T-helper 2 cell treated with Interferon-gamma antibody and Interleukin-4, amounts not matched to agents 5 μg/mL and 100 μg/mL, for 36 hours (primary cell): ENCODE measurements around the gene ALDH5A1.

Experiments
- DNase-seq: peaks from one replicate; pipeline ENCODE4 v3.0.0; 2021; ENCODE audit warnings: low spot score
- H3K27ac Mint-ChIP-seq: one replicate; pipeline ENCODE4 v1.8.0; 2021; ENCODE audit warnings: mild to moderate bottlenecking, mixed read lengths
- H3K27me3 Mint-ChIP-seq: one replicate; pipeline ENCODE4 v1.8.0; 2021; ENCODE audit warnings: low read depth, mixed read lengths
- H3K36me3 Mint-ChIP-seq: one replicate; pipeline ENCODE4 v1.8.0; 2021; ENCODE audit warnings: low read depth, mixed read lengths
- H3K4me1 Mint-ChIP-seq: one replicate; pipeline ENCODE4 v1.8.0; 2021; ENCODE audit warnings: low read depth, mixed read lengths
- H3K4me3 Mint-ChIP-seq: one replicate; pipeline ENCODE4 v1.8.0; 2022; ENCODE audit warnings: mild to moderate bottlenecking, moderate library complexity, mixed read lengths
- H3K9me3 Mint-ChIP-seq: one replicate; pipeline ENCODE4 v1.8.0; 2021; ENCODE audit warnings: mixed read lengths

ALDH5A1 gene

DNA sequence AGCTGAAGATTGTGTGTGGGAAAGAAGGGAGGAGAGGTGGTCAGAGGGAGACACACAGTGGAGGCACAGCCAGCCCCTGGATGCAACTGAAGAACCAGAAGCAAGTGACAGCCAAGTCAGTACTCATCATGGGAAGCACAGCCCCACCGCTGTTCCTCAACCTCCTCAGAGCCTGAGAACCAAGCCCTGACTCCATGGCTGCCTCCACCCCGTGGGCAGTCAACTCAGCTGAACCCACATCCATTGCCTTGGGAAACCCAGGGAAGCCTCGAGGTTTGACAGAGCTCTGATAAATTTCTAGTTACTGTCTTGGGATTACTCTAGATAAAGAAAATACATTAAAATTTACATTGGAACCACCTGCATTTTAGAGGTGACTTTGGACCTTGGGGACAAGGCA is 29.6 kb downstream of the ALDH5A1 start:
- DNase-seq, result no peak
- H3K36me3 Mint-ChIP-seq, result no peaks in the 10 kb centered on the region
- H3K4me1 Mint-ChIP-seq, result peaks cover 4% of the 10 kb centered on the region
- H3K9me3 Mint-ChIP-seq, result no peaks in the 10 kb centered on the region
- H3K27me3 Mint-ChIP-seq, result no peaks in the 10 kb centered on the region
- H3K4me3 Mint-ChIP-seq, result no peak overlapping the region
- no peak overlapping the region for H3K27ac Mint-ChIP-seq

DNA sequence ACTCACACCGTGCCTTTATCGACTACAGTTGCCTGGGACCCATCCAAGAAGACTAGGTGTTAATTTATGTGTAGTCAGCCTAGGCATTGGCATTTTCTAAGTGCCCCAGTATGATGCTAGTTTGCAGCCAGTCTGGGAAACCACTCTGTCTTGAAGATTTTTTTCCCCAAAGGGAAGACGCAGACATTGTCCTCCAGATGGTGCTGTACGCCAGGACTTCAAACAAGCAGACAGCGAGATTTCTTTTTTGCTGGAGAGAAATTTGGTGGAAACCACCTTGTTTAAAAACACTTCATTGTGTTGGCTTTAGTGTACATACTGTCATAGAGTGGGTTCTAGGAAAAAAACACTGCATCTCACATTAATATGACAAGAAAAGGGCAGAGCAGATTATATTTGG is 30.0 kb downstream of the ALDH5A1 start:
- H3K27ac Mint-ChIP-seq, result no peak overlapping the region
- H3K27me3 Mint-ChIP-seq, result no peaks in the 10 kb centered on the region
- no peaks in the 10 kb centered on the region for H3K9me3 Mint-ChIP-seq
- H3K4me3 Mint-ChIP-seq, result no peak overlapping the region
- H3K4me1 Mint-ChIP-seq, result peaks cover 4% of the 10 kb centered on the region
- H3K36me3 Mint-ChIP-seq, result no peaks in the 10 kb centered on the region
- DNase-seq, result no peak

DNA sequence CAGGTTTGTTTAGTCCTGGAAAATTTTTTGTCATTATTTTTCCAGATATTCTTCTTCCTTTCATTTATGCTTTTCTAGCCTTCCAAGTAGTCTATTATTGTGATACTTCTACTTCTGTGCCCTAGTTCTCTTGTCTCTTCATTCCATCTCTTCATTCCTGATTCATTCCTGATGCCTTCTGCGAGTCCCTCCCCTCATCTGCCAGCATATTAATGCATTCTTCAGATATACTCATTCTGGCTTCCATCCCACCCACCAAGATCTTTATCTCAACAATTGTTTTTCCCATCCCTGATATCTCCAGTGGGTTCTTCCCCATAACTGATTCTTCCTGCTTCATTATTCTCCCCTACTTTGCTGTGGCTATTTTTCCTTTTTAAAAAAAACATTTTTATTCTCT is 35.2 kb downstream of the ALDH5A1 start:
- H3K4me3 Mint-ChIP-seq, result no peak overlapping the region
- H3K27me3 Mint-ChIP-seq, result no peaks in the 10 kb centered on the region
- H3K36me3 Mint-ChIP-seq, result no peaks in the 10 kb centered on the region
- DNase-seq, result no peak
- no peak overlapping the region for H3K27ac Mint-ChIP-seq
- H3K9me3 Mint-ChIP-seq, result no peaks in the 10 kb centered on the region
- H3K4me1 Mint-ChIP-seq, result peaks cover 2% of the 10 kb centered on the region

DNA sequence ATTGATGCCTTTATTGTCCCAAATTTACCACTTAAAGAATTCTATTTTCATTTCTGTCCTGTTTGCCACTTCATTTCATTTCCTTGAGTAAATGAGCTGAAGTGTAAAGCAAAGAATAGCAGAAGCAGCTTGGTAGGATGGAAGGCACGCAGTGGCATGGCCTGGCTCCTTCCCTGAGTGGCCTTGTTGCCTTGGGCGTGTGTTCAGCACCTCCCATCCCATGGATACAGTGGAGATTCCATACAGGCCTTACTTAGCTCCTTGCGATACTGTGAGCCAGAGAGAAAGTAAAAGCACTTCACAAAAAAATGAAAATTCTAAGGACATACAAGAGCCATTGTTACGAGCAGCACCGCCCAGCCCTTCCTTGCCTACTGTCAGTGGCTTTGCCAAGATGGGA is 39.6 kb downstream of the ALDH5A1 start:
- no peak for DNase-seq
- H3K27ac Mint-ChIP-seq, result no peak overlapping the region
- no peaks in the 10 kb centered on the region for H3K9me3 Mint-ChIP-seq
- H3K4me1 Mint-ChIP-seq, result no peaks in the 10 kb centered on the region
- no peaks in the 10 kb centered on the region for H3K36me3 Mint-ChIP-seq
- H3K4me3 Mint-ChIP-seq, result no peak overlapping the region
- H3K27me3 Mint-ChIP-seq, result no peaks in the 10 kb centered on the region

GRCh38 chr6:24535210-24535609 is 40.4 kb downstream of the ALDH5A1 start:
- Mint-ChIP-seq H3K4me3 (no peak overlapping the region), H3K27me3 (no peaks in the 10 kb centered on the region), H3K27ac (no peak overlapping the region), H3K9me3 (no peaks in the 10 kb centered on the region), H3K4me1 (no peaks in the 10 kb centered on the region), H3K36me3 (no peaks in the 10 kb centered on the region)
- DNase-seq, result no peak

- H3K4me3 Mint-ChIP-seq, result no peak overlapping the region
- no peaks in the 10 kb centered on the region for H3K9me3 Mint-ChIP-seq
- H3K36me3 Mint-ChIP-seq, result no peaks in the 10 kb centered on the region
- DNase-seq, result no peak
- H3K27ac Mint-ChIP-seq, result no peak overlapping the region
- H3K4me1 Mint-ChIP-seq, result no peaks in the 10 kb centered on the region
- no peaks in the 10 kb centered on the region for H3K27me3 Mint-ChIP-seq
These were observed 41.7 kb downstream of the ALDH5A1 start for GRCh38 chr6:24536466-24536865.

DNA sequence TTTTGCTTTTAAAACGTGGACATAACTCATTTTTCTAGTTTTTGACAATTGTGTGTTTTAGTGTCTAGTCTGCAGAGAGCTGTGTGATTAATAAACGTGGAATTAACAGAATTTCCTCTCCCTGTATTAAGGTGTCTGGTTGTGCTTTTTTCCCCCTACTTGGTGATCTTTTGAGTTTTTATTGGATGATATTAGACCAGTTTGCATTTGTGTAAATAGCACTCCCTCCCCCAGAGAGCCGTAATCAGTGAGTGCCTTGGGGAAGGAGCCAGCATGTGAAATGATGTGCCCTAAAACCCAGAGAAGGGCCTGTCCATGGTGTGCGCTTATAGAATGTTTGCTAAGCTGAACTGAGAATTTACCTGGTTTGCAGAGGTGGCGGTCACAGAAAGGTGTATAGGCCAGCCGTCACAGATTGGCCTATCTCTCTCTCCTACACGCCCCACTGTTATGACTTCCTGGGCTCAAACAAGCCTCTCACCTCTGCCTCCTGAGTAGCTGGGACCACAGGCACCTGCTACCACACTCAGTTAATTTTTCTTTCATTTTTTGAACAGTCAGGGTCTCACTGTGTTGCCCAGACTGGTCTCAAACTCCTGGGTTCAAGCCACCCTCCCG is 42.4 kb downstream of the ALDH5A1 start:
- DNase-seq, result no peak
- H3K27ac Mint-ChIP-seq, result no peak overlapping the region
- no peak overlapping the region for H3K4me3 Mint-ChIP-seq
- H3K27me3 Mint-ChIP-seq, result no peaks in the 10 kb centered on the region
- no peaks in the 10 kb centered on the region for H3K36me3 Mint-ChIP-seq
- H3K4me1 Mint-ChIP-seq, result no peaks in the 10 kb centered on the region
- H3K9me3 Mint-ChIP-seq, result no peaks in the 10 kb centered on the region

DNA sequence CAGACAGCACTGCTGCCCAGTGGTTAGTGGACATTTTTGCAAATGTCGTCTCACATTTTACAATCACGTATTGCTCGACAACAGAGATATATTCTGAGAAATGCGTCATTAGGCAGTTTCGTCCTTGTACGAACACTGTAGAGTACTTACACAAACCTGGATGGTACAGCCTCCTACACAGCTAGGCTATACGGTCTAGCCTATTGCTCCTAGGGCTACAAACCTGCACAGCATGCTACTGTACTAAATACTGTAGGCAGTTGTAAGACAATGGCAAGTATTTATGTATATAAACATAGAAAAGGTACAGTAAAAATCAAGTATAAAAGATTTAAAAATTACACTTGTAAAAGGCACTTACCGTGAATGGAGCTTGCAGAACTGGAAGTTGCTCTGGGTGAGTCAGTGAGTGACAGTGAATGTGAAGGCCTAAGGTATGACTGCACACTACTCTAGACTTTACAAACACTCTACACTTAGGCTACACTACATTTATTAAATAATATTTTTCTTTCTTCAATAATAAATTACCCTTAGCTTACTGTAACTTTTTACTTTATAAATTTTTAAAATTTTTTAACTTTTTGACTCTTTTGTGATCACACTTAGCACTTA is 43.1 kb downstream of the ALDH5A1 start:
- Mint-ChIP-seq H3K4me1 (no peaks in the 10 kb centered on the region), H3K4me3 (no peak overlapping the region), H3K27ac (no peak overlapping the region), H3K9me3 (no peaks in the 10 kb centered on the region), H3K27me3 (no peaks in the 10 kb centered on the region), H3K36me3 (no peaks in the 10 kb centered on the region)
- no peak for DNase-seq

- H3K27me3 Mint-ChIP-seq, result no peaks in the 10 kb centered on the region
- no peak for DNase-seq
- H3K4me1 Mint-ChIP-seq, result no peaks in the 10 kb centered on the region
- no peaks in the 10 kb centered on the region for H3K9me3 Mint-ChIP-seq
- H3K27ac Mint-ChIP-seq, result no peak overlapping the region
- H3K4me3 Mint-ChIP-seq, result no peak overlapping the region
- H3K36me3 Mint-ChIP-seq, result no peaks in the 10 kb centered on the region
These were observed 44.6 kb downstream of the ALDH5A1 start for GRCh38 chr6:24539416-24539815.

DNA sequence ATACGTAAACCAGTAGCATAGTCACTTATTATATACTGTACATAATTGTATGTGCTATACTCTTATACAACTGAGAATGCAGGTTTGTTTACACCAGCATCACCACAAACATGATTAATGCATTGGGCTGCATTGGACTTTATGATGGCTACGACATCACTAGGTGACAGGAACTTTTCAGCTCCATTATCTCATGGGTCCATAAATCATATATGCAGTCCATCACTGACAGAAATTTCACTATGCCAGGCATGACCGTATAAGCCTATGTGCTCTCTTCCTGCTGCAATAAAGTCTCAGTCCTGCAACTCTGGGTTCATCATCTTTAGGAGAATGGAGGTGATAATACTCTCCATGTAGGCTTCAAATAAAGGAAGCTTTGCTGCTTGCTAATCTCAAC is 45.4 kb downstream of the ALDH5A1 start:
- no peaks in the 10 kb centered on the region for H3K9me3 Mint-ChIP-seq
- DNase-seq, result no peak
- H3K4me1 Mint-ChIP-seq, result no peaks in the 10 kb centered on the region
- H3K36me3 Mint-ChIP-seq, result no peaks in the 10 kb centered on the region
- H3K4me3 Mint-ChIP-seq, result no peak overlapping the region
- no peaks in the 10 kb centered on the region for H3K27me3 Mint-ChIP-seq
- no peak overlapping the region for H3K27ac Mint-ChIP-seq

DNA sequence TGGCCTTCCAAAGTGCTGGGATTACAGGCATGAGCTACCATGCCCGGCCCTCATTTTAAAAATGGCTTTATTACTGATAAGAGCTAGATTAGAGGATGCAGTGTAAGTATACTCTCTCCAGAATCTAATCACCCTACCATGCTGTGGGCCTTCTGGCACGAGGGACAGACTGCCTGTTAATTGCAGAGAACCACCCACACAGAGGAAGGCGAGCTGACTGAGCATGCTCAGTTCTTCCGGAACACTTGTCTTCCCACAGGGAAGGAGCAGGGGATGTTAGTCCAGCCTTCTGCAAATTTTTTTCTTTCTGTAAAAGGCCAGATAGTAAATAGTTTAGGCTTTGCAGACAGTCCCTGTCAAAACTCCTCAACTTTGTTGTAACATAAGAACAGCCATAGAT is 48.9 kb downstream of the ALDH5A1 start:
- H3K4me1 Mint-ChIP-seq, result peaks cover 5% of the 10 kb centered on the region
- peaks cover 14% of the 10 kb centered on the region for H3K27me3 Mint-ChIP-seq
- H3K4me3 Mint-ChIP-seq, result no peak overlapping the region
- no peak for DNase-seq
- no peaks in the 10 kb centered on the region for H3K36me3 Mint-ChIP-seq
- no peak overlapping the region for H3K27ac Mint-ChIP-seq
- H3K9me3 Mint-ChIP-seq, result no peaks in the 10 kb centered on the region

- Mint-ChIP-seq H3K36me3 (no peaks in the 10 kb centered on the region), H3K27ac (no peak overlapping the region), H3K4me3 (no peak overlapping the region), H3K4me1 (peaks cover 5% of the 10 kb centered on the region), H3K27me3 (peaks cover 14% of the 10 kb centered on the region), H3K9me3 (no peaks in the 10 kb centered on the region)
- DNase-seq, result no peak
These were observed 50.4 kb downstream of the ALDH5A1 start for GRCh38 chr6:24545183-24545582.

GRCh38 chr6:24545691-24546090 is 50.9 kb downstream of the ALDH5A1 start:
- no peak overlapping the region for H3K4me3 Mint-ChIP-seq
- DNase-seq, result no peak
- H3K36me3 Mint-ChIP-seq, result no peaks in the 10 kb centered on the region
- H3K9me3 Mint-ChIP-seq, result no peaks in the 10 kb centered on the region
- peaks cover 5% of the 10 kb centered on the region for H3K4me1 Mint-ChIP-seq
- peaks cover 14% of the 10 kb centered on the region for H3K27me3 Mint-ChIP-seq
- no peak overlapping the region for H3K27ac Mint-ChIP-seq

GRCh38 chr6:24546439-24546838 is 51.7 kb downstream of the ALDH5A1 start:
- no peak overlapping the region for H3K27ac Mint-ChIP-seq
- H3K27me3 Mint-ChIP-seq, result peaks cover 14% of the 10 kb centered on the region
- peaks cover 5% of the 10 kb centered on the region for H3K4me1 Mint-ChIP-seq
- H3K4me3 Mint-ChIP-seq, result no peak overlapping the region
- no peaks in the 10 kb centered on the region for H3K36me3 Mint-ChIP-seq
- no peak for DNase-seq
- no peaks in the 10 kb centered on the region for H3K9me3 Mint-ChIP-seq

DNA sequence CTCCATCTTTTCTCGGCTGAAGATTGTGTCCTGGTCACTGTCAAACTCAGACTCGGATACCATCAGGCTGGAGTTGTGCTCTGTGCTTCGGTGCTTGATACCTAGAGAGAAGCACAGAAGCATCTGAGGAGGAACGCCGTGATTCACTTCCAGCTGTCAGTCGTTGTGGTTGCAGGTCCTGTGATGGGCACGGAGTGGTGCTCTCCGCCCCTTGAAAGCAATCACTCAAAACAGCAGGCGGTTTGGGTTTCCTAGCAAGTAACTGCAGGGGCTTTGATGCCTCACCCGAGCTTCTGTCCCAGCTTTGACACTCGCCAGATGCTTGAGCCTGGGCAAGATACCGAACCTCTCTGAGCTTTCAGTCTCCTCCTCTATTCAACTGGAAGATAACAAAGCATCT is 52.5 kb downstream of the ALDH5A1 start:
- Mint-ChIP-seq H3K9me3 (no peaks in the 10 kb centered on the region), H3K36me3 (no peaks in the 10 kb centered on the region), H3K27me3 (peaks cover 14% of the 10 kb centered on the region), H3K4me1 (peaks cover 5% of the 10 kb centered on the region), H3K27ac (no peak overlapping the region), H3K4me3 (no peak overlapping the region)
- DNase-seq, result peak; percentile 36
